Lower leg skin (tissue), 4 donors: ENCODE results near the gene CACNB2. TPM values are rescaled to one million over a fixed set of nuclear protein-coding genes. Genes with fewer than 3 reads are reported as not detected.

ENCODE experiments used
- DNase-seq, 2 donors: peaks; one replicate each; pipeline ENCODE4 v3.0.0-alpha.2; 2019; ENCODE audit warnings: low spot score in 2 of 2
- H3K4me3 ChIP-seq: fragments of 200-600 bp; sonication (generic); 2 replicates; pipeline ENCODE4 v1.5.1; 2017; ENCODE audit warnings: mild to moderate bottlenecking, low read depth; ENCODE audit not compliant: poor library complexity, severe bottlenecking
- CTCF ChIP-seq, 3 donors: fragments of 450-650 bp; IDR thresholded peaks; one replicate each; pipeline ENCODE4 v1.5.1; 2016; ENCODE audit warnings: antibody characterized with exemption in 3 of 3, mild to moderate bottlenecking in 3 of 3, moderate library complexity in 2 of 3
- POLR2A ChIP-seq, 2 donors: fragments of 450-650 bp; IDR thresholded peaks; one replicate each; pipeline ENCODE4 v1.6.1; 2016 to 2017; ENCODE audit warnings: antibody characterized with exemption in 2 of 2, mild to moderate bottlenecking in 1 of 2, moderate library complexity in 1 of 2
- WGBS, 2 donors: methylation state at CpG; one replicate each; pipeline ENCODE4 v1.1.5; 2018; 5-methylcytosine and 5-hydroxymethylcytosine counted together
- intact Hi-C: fragments of 100-400 bp; cut with DNase I; formaldehyde crosslinking; loops from one replicate; pipeline ENCODE4 v1.15.0; 2023; ENCODE audit warnings: low total_unique reads
- total RNA-seq, 4 donors: library from RNA; depleted of rRNA; stranded (reverse); fragments of >200 nt; gene quantifications; one replicate each; pipeline ENCODE4 v1.1.0, GENCODE V29; 2016

CACNB2 gene
- total RNA-seq, 4 donors from 2014 or later = 3.6 to 7.6 (median 6.1) TPM

- no peak overlapping the region for H3K4me3 ChIP-seq
- DNase-seq = no peak
- intact Hi-C loops = no loop called here
- 81 to 91% methylated on average over 7 of the region's 7 CpGs for WGBS, 2 donors
- TF ChIP-seq CTCF (IDR thresholded peaks at IDR 0.05) (no peak), POLR2A (IDR thresholded peaks at IDR 0.05) (no peak)
Measured at GRCh38 chr10:18476076-18476647, 335.9 kb downstream of the CACNB2 start.

GRCh38 chr10:18478354-18478753 is 338.1 kb downstream of the CACNB2 start:
- H3K4me3 ChIP-seq = no peak overlapping the region
- intact Hi-C loops = no loop called here
- TF ChIP-seq CTCF (IDR thresholded peaks at IDR 0.05) = no peak
- no peak for TF ChIP-seq POLR2A (IDR thresholded peaks at IDR 0.05)
- WGBS, 2 donors = 81 to 83% methylated on average over 3 of the region's 3 CpGs
- DNase-seq = no peak

- intact Hi-C loops = no loop called here
- 87 to 91% methylated on average over 6 of the region's 6 CpGs for WGBS, 2 donors
- H3K4me3 ChIP-seq = no peak overlapping the region
- no peak for DNase-seq
- no peak for TF ChIP-seq CTCF (IDR thresholded peaks at IDR 0.05)
- TF ChIP-seq POLR2A (IDR thresholded peaks at IDR 0.05) = no peak
Measured at GRCh38 chr10:18479502-18479901, 339.3 kb downstream of the CACNB2 start.

- H3K4me3 ChIP-seq = no peak overlapping the region
- no peak for TF ChIP-seq POLR2A (IDR thresholded peaks at IDR 0.05)
- WGBS, 2 donors = 86 to 88% methylated on average over 11 of the region's 11 CpGs
- no peak for DNase-seq
- intact Hi-C loops = no loop called here
Measured at GRCh38 chr10:18483516-18484186, 343.4 kb downstream of the CACNB2 start.

GRCh38 chr10:18486438-18486837 is 346.2 kb downstream of the CACNB2 start:
- 91 to 93% methylated on average over 3 of the region's 3 CpGs for WGBS, 2 donors
- TF ChIP-seq CTCF (IDR thresholded peaks at IDR 0.05) (no peak), POLR2A (IDR thresholded peaks at IDR 0.05) (no peak)
- no peak overlapping the region for H3K4me3 ChIP-seq
- intact Hi-C loops = no loop called here
- no peak for DNase-seq

GRCh38 chr10:18490755-18491154 is 350.5 kb downstream of the CACNB2 start:
- no peak overlapping the region for H3K4me3 ChIP-seq
- TF ChIP-seq POLR2A (IDR thresholded peaks at IDR 0.05) = no peak
- TF ChIP-seq CTCF (IDR thresholded peaks at IDR 0.05) = no peak
- DNase-seq = no peak
- intact Hi-C loops = no loop called here
- WGBS, 2 donors = 94 to 95% methylated on average over 4 of the region's 4 CpGs
